ENCODE data around the gene SLC8A1.

Gene SLC8A1

DNA sequence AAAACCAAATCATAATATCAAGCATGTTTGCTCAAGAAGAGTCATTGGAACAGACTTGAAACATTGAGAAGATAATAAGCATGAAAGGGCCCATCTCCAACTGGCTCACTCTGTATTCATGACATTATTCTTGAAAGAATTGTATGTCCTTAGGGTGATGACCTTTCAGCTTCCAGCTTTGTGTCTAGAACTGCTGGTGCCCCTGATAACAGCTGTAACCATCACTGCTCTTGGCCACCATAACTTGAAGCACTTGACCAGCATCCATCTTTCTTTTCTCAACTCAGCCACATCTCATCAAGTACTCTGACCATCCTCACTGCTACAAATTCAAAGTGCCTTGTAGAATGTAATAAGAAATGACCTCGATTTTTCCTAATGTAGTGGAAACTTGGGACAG lies 289.9 kb downstream of the SLC8A1 start:
- H3K27me3 ChIP-seq (ENCODE audit: insufficient read depth, poor library complexity, severe bottlenecking): no peaks in the 10 kb centered on the region
- no peak for DNase-seq (ENCODE audit: low read depth in 1 of 2, low spot score in 1 of 2)
- H3K27ac ChIP-seq (replicated peaks): no peak overlapping the region
- TF ChIP-seq SPI1 (IDR thresholded peaks at IDR 0.05; ENCODE audit: borderline replicate concordance, low read depth): no peak
- TF ChIP-seq, protein P1, sequence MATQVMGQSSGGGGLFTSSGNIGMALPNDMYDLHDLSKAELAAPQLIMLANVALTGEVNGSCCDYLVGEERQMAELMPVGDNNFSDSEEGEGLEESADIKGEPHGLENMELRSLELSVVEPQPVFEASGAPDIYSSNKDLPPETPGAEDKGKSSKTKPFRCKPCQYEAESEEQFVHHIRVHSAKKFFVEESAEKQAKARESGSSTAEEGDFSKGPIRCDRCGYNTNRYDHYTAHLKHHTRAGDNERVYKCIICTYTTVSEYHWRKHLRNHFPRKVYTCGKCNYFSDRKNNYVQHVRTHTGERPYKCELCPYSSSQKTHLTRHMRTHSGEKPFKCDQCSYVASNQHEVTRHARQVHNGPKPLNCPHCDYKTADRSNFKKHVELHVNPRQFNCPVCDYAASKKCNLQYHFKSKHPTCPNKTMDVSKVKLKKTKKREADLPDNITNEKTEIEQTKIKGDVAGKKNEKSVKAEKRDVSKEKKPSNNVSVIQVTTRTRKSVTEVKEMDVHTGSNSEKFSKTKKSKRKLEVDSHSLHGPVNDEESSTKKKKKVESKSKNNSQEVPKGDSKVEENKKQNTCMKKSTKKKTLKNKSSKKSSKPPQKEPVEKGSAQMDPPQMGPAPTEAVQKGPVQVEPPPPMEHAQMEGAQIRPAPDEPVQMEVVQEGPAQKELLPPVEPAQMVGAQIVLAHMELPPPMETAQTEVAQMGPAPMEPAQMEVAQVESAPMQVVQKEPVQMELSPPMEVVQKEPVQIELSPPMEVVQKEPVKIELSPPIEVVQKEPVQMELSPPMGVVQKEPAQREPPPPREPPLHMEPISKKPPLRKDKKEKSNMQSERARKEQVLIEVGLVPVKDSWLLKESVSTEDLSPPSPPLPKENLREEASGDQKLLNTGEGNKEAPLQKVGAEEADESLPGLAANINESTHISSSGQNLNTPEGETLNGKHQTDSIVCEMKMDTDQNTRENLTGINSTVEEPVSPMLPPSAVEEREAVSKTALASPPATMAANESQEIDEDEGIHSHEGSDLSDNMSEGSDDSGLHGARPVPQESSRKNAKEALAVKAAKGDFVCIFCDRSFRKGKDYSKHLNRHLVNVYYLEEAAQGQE (IDR thresholded peaks at IDR 0.05; ENCODE audit: insufficient replicate concordance, low read depth): no peak
- no peak for TF ChIP-seq GABPA (IDR thresholded peaks at IDR 0.05; ENCODE audit: low read depth)
- TF ChIP-seq, protein P2, sequence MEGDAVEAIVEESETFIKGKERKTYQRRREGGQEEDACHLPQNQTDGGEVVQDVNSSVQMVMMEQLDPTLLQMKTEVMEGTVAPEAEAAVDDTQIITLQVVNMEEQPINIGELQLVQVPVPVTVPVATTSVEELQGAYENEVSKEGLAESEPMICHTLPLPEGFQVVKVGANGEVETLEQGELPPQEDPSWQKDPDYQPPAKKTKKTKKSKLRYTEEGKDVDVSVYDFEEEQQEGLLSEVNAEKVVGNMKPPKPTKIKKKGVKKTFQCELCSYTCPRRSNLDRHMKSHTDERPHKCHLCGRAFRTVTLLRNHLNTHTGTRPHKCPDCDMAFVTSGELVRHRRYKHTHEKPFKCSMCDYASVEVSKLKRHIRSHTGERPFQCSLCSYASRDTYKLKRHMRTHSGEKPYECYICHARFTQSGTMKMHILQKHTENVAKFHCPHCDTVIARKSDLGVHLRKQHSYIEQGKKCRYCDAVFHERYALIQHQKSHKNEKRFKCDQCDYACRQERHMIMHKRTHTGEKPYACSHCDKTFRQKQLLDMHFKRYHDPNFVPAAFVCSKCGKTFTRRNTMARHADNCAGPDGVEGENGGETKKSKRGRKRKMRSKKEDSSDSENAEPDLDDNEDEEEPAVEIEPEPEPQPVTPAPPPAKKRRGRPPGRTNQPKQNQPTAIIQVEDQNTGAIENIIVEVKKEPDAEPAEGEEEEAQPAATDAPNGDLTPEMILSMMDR (IDR thresholded peaks at IDR 0.05; ENCODE audit: insufficient read depth, low read length): no peak
- no peak for TF ChIP-seq POLR2AphosphoS5 (IDR thresholded peaks at IDR 0.05; ENCODE audit: low read depth)
- no peak overlapping the region for H3K4me3 ChIP-seq (replicated peaks; ENCODE audit: insufficient read depth, low read length)

DNA sequence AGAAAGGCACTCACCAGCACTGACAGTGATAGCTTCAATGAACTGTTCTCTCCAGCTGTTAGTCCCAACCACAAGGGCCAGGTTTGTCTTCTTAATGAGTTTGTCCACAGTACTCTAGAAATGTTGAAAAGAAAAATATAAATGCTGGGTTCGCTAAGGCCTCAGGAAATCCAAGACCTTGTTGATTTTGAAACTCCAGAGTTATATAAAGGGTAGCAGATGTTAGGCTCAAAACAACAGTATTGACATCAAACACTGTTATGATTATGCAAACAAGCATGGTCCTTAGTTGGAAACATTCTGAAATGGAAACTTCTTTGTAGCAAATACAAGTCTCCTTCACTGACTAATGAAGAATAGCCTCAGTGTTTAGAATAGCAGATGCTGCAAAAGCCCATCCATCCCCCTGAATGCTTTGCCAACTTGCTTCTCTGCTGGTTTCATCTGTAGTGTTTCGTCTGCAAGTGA lies 291.1 kb downstream of the SLC8A1 start:
- DNase-seq (ENCODE audit: low read depth in 1 of 2, low spot score in 1 of 2): no peak

DNA sequence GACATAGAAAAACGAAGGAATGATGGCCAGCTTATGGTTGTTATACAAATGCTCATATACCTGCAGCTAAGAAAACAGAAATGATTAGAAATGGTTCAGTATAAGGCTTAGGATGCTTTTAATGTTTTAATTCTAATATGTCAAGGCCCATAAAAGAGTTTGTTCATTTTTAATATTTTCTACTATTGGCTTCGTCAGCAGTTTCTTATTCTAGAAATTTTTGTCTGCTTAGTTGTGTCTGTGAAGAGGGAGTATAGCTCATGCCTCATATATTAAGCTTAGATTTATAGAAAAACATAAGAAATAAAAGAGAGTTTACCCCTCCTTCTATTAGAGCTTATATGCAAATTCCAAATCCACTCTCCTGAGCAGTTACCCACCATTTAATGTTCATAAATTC lies 292.6 kb downstream of the SLC8A1 start:
- H3K4me3 ChIP-seq (replicated peaks; ENCODE audit: insufficient read depth, low read length): no peak overlapping the region
- no peak overlapping the region for H3K27ac ChIP-seq (replicated peaks)
- TF ChIP-seq POLR2AphosphoS5 (IDR thresholded peaks at IDR 0.05; ENCODE audit: low read depth) (no peak), GABPA (IDR thresholded peaks at IDR 0.05; ENCODE audit: low read depth) (no peak), SPI1 (IDR thresholded peaks at IDR 0.05; ENCODE audit: borderline replicate concordance, low read depth) (no peak)
- TF ChIP-seq, protein P1 (IDR thresholded peaks at IDR 0.05; ENCODE audit: insufficient replicate concordance, low read depth): no peak
- TF ChIP-seq, protein P2 (IDR thresholded peaks at IDR 0.05; ENCODE audit: insufficient read depth, low read length): no peak
- no peaks in the 10 kb centered on the region for H3K27me3 ChIP-seq (ENCODE audit: insufficient read depth, poor library complexity, severe bottlenecking)
- no peak for DNase-seq (ENCODE audit: low read depth in 1 of 2, low spot score in 1 of 2)

More for the DNA sequence above, 291.1 kb downstream of the SLC8A1 start:
- H3K4me3 ChIP-seq (replicated peaks; ENCODE audit: insufficient read depth, low read length): no peak overlapping the region
- no peak overlapping the region for H3K27ac ChIP-seq (replicated peaks)
- TF ChIP-seq, protein P2 (IDR thresholded peaks at IDR 0.05; ENCODE audit: insufficient read depth, low read length): no peak
- TF ChIP-seq SPI1 (IDR thresholded peaks at IDR 0.05; ENCODE audit: borderline replicate concordance, low read depth) (no peak), POLR2AphosphoS5 (IDR thresholded peaks at IDR 0.05; ENCODE audit: low read depth) (no peak), GABPA (IDR thresholded peaks at IDR 0.05; ENCODE audit: low read depth) (no peak)
- TF ChIP-seq, protein P1 (IDR thresholded peaks at IDR 0.05; ENCODE audit: insufficient replicate concordance, low read depth): no peak
- H3K27me3 ChIP-seq (ENCODE audit: insufficient read depth, poor library complexity, severe bottlenecking): no peaks in the 10 kb centered on the region

Measured in HL-60 (cell line).